Upper lobe of left lung (tissue), 4 donors: ENCODE measurements around the gene HACD3.

Experiments
- CTCF ChIP-seq, 6 experiments: fragments of 450-650 bp in 4 of 6; fragments of 200-600 bp in 2 of 6; sonication (generic) in 2 of 6; IDR thresholded peaks; one replicate each; pipeline ENCODE4 v1.5.1; 2016 to 2019; ENCODE audit warnings: antibody characterized with exemption in 6 of 6
- EP300 ChIP-seq, 4 donors: sonication (generic); formaldehyde crosslinking; IDR thresholded peaks; one replicate each; pipeline ENCODE4 v1.5.1; 2017; ENCODE audit warnings: antibody characterized with exemption in 4 of 4, control low read depth in 2 of 4
- POLR2A ChIP-seq, 4 donors: fragments of 450-650 bp; IDR thresholded peaks; one replicate each; pipeline ENCODE4 v1.5.1; 2016 to 2017; ENCODE audit warnings: antibody characterized with exemption in 4 of 4, mild to moderate bottlenecking in 2 of 4
- POLR2AphosphoS5 ChIP-seq, 2 donors: sonication (generic); formaldehyde crosslinking; IDR thresholded peaks; one replicate each; pipeline ENCODE4 v1.5.1; 2017; ENCODE audit warnings: antibody characterized with exemption in 2 of 2

- TF ChIP-seq CTCF (IDR thresholded peaks at IDR 0.05) (no peak), EP300 (IDR thresholded peaks at IDR 0.05) (no peak), POLR2A (IDR thresholded peaks at IDR 0.05) (no peak), POLR2AphosphoS5 (IDR thresholded peaks at IDR 0.05) (no peak)
Measured at GRCh38 chr15:65484876-65485275, 45.4 kb upstream of the HACD3 start.
